ENCODE data around the gene BICC1. TPM values are rescaled to one million over a fixed set of nuclear protein-coding genes. Genes with fewer than 3 reads are reported as not detected.

The BICC1 gene
- total and polyA plus RNA-seq, 2 of the 8 experiments (the other 6 are each of a cell fraction or from before 2014, with no cell fraction given): 0.20 to 0.73 TPM

GRCh38 chr10:58642916-58643428, 130.3 kb downstream of the BICC1 start:
- Histone ChIP-seq H3K4me1 (replicated peaks in 1 of 4; ENCODE audit: control insufficient read depth in 3 of 4, insufficient read depth in 4 of 4, low read length in 3 of 4) (peaks cover 0 to 2% (median 0%) of the 10 kb centered on the region in 4 experiments; a peak in 2 of 7 replicates), H4K20me1 (replicated peaks in 1 of 2; ENCODE audit: control insufficient read depth in 1 of 2, insufficient read depth in 2 of 2, low read length in 2 of 2) (no peaks in the 10 kb centered on the region), H2AK5ac (ENCODE audit: low read depth, low read length) (no peak overlapping the region), H2BK20ac (ENCODE audit: low read length) (no peak overlapping the region), H3K23ac (ENCODE audit: insufficient read length) (no peak overlapping the region), H2BK12ac (ENCODE audit: low read depth, low read length) (no peak overlapping the region), H4K91ac (replicated peaks; ENCODE audit: insufficient read length, low read length) (no peak overlapping the region), H3K14ac (ENCODE audit: insufficient read length) (no peak overlapping the region), H3K9ac (replicated peaks in 1 of 4; ENCODE audit: extremely low read depth in 1 of 4, low read depth in 3 of 4, low read length in 3 of 4) (no peak overlapping the region), H3K27ac (ENCODE audit: low read depth, low read length) (no peak overlapping the region), H3K27me3 (replicated peaks in 1 of 4; ENCODE audit: control insufficient read depth in 3 of 4, extremely low read depth in 1 of 4, insufficient read depth in 3 of 4, low read length in 3 of 4) (no peaks in the 10 kb centered on the region), H4K8ac (ENCODE audit: extremely low read depth, insufficient read depth, low read length) (no peak overlapping the region), H2BK120ac (replicated peaks; ENCODE audit: low read depth, low read length) (no peak overlapping the region), H3K36me3 (ENCODE audit: control insufficient read depth in 2 of 4, insufficient read depth in 4 of 4, low read length in 3 of 4) (no peaks in the 10 kb centered on the region), H3K79me1 (ENCODE audit: low read depth, low read length) (no peaks in the 10 kb centered on the region), H2BK5ac (ENCODE audit: low read depth, low read length) (no peak overlapping the region), H4K5ac (ENCODE audit: insufficient read length, low read depth, low read length) (no peak overlapping the region), H3K4me3 (ENCODE audit: extremely low read depth in 1 of 4, insufficient read depth in 2 of 4, low read depth in 3 of 4, low read length in 4 of 4) (no peak overlapping the region), H3K4ac (replicated peaks; ENCODE audit: insufficient read length, low read depth, low read length) (no peak overlapping the region), H2BK15ac (ENCODE audit: low read length) (no peak overlapping the region), H3K23me2 (ENCODE audit: low read depth, low read length) (no peaks in the 10 kb centered on the region), H3K9me3 (ENCODE audit: insufficient read depth in 2 of 2, low read depth in 1 of 2, low read length in 1 of 2) (no peaks in the 10 kb centered on the region), H3K4me2 (ENCODE audit: insufficient read depth in 1 of 2, low read depth in 2 of 2, low read length in 2 of 2) (no peak overlapping the region), H3K79me2 (ENCODE audit: control insufficient read depth in 1 of 2, insufficient read depth in 2 of 2, low read length in 2 of 2) (no peaks in the 10 kb centered on the region), H3K18ac (ENCODE audit: extremely low read depth, low read length) (no peak overlapping the region), H2AFZ (ENCODE audit: low read length) (no peak overlapping the region), H3K56ac (replicated peaks; ENCODE audit: insufficient read length, low read depth, low read length) (no peak overlapping the region)
- FAIRE-seq (no peak), DNase-seq (ENCODE audit: low read depth in 1 of 2, low spot score in 2 of 2) (no peak)
- POLR2A ChIA-PET (ENCODE audit: partially characterized antibody): no interaction called here
- CTCF ChIA-PET (ENCODE audit: partially characterized antibody): interaction anchor here (1.7 kb wide), 1 partner anchor 228 kb away, joined by 4 read pairs; no protein-coding TSS in a partner anchor
- TF ChIP-seq CHD1 (IDR thresholded peaks at IDR 0.05; ENCODE audit: low read depth, low read length) (no peak), CTBP2 (IDR thresholded peaks at IDR 0.05; ENCODE audit: borderline replicate concordance, insufficient read depth, insufficient read length, low read length) (no peak), CBX5 (IDR thresholded peaks at IDR 0.05; ENCODE audit: low read depth, low read length) (no peak), CREB1 (IDR thresholded peaks at IDR 0.05) (no peak), GTF2F1 (IDR thresholded peaks at IDR 0.05; ENCODE audit: borderline replicate concordance, low read depth, low read length) (no peak), CBX8 (IDR thresholded peaks at IDR 0.05; ENCODE audit: borderline replicate concordance, low read depth, low read length) (no peak), FOSL1 (IDR thresholded peaks at IDR 0.05; ENCODE audit: insufficient read depth, low read depth, low read length) (no peak), EP300 (IDR thresholded peaks at IDR 0.05; ENCODE audit: borderline replicate concordance in 1 of 2, low read depth in 2 of 2, low read length in 2 of 2) (no peak), RFX5 (IDR thresholded peaks at IDR 0.05; ENCODE audit: borderline replicate concordance, low read depth, low read length) (no peak), TBP (IDR thresholded peaks at IDR 0.05; ENCODE audit: low read depth, low read length) (no peak), NANOG (IDR thresholded peaks at IDR 0.05; ENCODE audit: insufficient read depth, low read depth, low read length, poor library complexity, severe bottlenecking) (no peak), RBBP5 (IDR thresholded peaks at IDR 0.05; ENCODE audit: borderline replicate concordance, low read depth, low read length) (no peak), HDAC2 (IDR thresholded peaks at IDR 0.05; ENCODE audit: borderline replicate concordance in 1 of 2, low read depth in 2 of 2, low read length in 2 of 2) (no peak)
- 67% methylated on average over 4 of the region's 4 CpGs; no CpG with 5 or more reads in 1 of the 2 experiments for WGBS, 2 experiments (ENCODE audit: extremely low coverage in 1 of 2, insufficient coverage in 1 of 2, insufficient read length in 1 of 2, insufficient replicate concordance in 2 of 2, low coverage in 1 of 2, low lambda C conversion rate in 2 of 2, missing lambda C conversion rate in 1 of 2)
